HG03558 (cell line): ENCODE measurements around the gene CA11.
"Not testable (repeated sequence)": the region's sequence is repeated elsewhere in the genome, so short reads cannot be mapped to it uniquely, and the experiment has no call there.

ENCODE experiments used
- ATAC-seq: cut with Tn5 transposase; IDR thresholded peaks from one replicate; pipeline ENCODE4 v1.9.1; 2021; ENCODE audit warnings: moderate number of reproducible peaks; ENCODE audit not compliant: unreplicated experiment; ENCODE audit errors: extremely low read depth

The CA11 gene

GRCh38 chr19:48670699-48671445 lies 24.9 kb upstream of the CA11 start:
- ATAC-seq: no peak

DNA sequence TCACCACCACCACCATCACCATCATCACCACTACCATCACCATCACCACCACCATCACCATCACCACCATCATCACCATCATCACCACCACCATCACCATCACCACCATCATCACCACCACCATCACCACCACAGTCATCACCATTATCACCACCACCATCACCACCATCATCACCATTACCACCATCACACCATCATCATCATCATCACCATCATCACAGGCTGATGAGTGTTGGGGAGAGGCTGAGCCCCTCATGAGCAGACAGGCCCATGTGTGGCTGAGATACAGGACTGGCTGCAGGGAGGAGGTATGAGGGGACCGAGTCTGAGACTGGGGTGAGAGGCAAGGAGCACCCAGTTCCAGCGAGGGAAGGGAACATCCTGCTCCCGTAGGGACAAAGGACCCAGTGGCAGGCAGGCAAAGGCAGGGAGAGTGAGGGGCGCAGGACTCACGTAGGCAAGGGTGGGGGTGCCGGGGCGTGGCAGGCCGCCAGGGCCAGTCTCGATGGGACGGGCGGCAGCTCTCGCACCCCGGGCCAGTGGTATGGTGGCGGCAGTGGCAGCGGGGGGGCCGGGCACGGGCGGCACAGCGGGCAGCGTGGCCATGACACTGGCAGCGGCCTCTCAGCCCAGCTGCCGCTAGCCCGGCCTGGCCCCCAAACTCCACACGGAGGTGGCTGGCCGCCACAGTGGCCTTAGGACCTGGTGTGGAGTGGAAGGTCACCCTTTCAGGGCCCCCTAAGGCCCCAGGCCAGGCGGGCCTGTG lies 24.1 kb upstream of the CA11 start:
- ATAC-seq: no peak

- ATAC-seq: no peak
Observed at GRCh38 chr19:48668761-48669160, 22.8 kb upstream of the CA11 start.

GRCh38 chr19:48668332-48668731 lies 22.3 kb upstream of the CA11 start:
- ATAC-seq: no peak

DNA sequence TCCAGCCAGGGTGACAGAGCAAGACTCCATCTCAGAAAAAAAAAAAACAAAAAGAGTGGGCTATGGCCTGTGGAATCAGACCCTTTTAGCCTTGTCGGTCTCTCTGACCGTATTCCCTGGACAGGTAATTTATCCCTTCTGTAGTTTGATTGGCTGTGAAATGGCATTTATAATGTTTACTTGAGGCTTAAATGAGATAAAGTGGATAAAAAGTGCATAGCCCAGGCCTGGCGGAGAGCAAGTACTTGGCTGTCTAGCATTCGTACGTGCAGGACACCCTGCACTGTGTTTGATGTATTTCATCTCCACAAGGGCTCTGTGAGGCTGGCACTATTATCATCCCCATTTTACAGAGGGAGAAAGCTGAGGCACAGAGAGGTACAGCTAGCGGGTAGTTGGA lies 19.8 kb upstream of the CA11 start:
- no peak for ATAC-seq

DNA sequence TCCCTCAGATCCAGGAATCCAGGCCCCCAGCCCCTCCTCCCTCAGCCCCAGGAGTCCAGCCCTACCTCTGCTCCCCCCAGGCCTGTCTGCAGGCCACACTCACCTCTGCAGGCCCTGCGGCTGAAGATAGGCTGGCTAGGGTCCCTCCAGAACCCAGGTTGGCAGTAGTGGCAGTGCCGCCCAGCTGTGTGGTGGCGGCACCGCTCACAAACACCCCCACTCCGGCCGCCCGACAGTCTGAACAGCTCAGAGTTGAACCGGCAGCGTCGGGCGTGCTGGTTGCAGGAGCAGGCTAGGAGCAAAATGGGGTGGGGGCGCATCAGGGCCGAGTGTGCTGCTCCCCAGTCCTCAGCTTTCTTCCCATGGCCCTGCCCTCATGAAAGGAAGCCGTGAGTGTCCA lies 18.5 kb upstream of the CA11 start:
- no peak for ATAC-seq

DNA sequence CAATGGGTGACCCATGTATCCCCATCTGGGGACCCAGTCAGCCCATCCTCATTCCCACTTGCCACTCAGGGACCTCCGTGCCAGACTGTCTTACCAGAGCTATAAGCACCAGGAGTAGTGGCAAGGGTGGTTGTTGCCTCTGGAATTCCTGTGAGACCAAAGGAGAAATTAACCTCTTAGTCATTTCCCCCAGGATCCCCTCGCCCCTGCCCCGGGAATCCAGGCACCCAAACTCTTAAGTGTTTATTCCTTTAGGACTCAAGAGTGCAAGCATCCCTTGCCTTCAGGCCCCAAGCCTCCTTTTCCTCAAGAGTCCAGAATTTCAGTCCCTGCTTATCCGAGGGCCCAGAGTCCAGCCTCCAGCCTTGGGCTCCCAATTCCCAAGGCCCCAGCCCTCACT lies 17.7 kb upstream of the CA11 start:
- ATAC-seq: no peak

- ATAC-seq: no peak
Observed at GRCh38 chr19:48661711-48662090, 15.7 kb upstream of the CA11 start.

DNA sequence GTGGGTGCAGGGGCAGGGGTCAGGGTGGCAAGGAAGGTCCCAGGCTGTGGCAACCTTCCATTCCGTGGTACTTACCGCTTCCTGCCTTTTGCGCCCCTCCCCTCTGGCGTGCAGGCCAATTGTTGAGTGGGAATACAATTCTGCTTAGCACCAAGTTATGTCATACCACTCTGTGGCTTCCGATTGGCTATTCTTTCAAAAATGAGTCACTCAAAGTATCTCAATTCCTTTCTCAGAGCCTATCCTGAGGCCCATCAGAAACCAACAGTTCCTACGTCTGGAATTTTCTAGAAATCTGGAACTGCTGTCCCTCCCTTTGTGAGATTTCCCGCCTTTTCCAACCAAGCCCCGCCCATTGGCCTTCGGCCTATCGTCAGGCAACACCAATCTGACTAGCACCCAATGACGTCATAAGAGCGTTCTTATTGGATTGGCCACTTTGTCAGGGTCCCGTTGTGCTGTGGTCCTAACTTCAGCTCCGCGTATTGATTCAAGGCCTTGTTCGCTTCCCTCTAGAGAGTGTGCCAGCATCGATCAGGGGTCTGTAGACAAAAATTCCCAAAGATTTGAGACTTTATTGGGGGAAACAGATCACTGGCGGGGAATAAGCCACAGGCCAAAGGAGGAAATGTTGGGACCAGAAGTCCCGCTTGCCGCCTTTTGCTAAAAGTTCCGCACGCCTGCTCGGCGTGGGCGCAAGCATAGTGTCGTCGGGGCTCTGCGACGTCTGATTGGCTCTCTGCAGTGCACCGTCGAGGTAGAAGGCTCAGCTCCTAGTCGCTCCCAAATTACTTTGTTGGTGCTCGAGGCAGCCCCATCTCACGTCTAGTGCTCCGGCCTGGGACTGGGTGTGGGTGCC lies 15.1 kb upstream of the CA11 start:
- ATAC-seq: no peak

- no peak for ATAC-seq
Observed at GRCh38 chr19:48659768-48660167, 13.8 kb upstream of the CA11 start.

- no peak for ATAC-seq
Observed at GRCh38 chr19:48658483-48658882, 12.5 kb upstream of the CA11 start.

- ATAC-seq: not testable (repeated sequence)
Observed at GRCh38 chr19:48657828-48658227, 11.8 kb upstream of the CA11 start.

DNA sequence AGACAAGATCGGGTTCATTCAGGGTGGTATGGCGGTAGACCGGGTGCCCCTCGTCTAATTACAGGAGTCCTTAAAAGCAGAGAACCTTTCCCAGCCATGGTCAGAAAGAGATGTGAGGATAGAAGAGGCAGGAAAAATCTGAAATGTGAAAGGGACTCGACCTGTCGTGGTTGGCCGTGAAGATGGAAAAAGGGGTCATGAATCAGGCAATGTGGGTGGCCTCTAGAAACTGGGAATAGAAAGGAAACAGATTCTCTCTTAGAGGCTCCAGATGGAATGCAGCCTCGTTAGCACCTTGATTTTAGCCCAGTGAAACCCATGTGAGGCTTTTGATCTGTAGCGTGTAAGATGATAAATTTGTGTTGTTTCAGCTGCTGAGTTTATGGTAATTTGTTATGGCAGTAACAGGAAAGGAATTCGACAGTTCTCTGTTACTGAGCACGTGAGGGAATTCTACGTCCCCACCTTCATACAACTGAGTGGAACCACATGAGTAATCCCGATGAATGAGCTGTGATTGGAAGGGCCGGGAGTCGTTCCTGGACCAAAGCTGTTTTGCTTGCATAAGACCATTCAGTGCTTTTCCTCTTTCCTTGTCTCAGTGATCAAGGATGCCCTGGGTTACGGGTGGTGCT lies 11.0 kb upstream of the CA11 start:
- ATAC-seq: no peak

GRCh38 chr19:48654299-48655059 lies 8.5 kb upstream of the CA11 start:
- ATAC-seq: no peak

- no peak for ATAC-seq
Observed at GRCh38 chr19:48651683-48652048, 5.7 kb upstream of the CA11 start.

DNA sequence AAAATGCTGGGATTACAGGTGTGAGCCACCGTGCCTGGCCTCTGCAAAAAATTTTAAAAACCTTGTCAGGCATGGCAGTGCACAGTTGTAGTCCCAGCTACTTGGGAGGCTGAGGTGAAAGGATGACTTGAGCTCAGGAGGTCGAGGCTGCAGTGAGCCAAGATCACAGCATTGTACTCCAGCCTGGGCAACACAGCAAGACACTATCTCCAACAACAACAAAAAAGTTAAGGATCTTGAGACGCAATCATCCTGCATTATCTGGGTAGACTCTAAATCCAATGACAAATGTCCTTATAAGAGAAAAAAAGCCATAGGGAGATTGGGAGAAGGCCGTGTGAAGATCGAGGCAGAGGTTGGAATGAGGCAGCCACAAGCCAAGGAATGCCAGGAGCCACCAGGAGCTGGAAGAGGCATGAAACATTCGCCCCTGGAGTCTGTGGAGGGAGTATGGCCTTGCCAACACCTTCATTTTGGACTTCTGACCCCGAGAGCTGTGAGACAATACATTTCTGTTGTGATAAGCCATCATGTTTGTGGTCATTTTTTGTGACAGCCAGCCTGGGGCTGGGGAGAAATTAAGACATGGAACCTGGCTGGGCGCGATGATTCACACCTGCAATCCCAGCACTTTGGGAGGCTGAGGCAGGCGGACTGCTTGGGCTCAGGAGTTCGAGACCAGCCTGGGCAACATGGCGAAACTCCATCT lies 5.1 kb upstream of the CA11 start:
- no peak for ATAC-seq

GRCh38 chr19:48648134-48648533 lies 2.1 kb upstream of the CA11 start:
- no peak for ATAC-seq

GRCh38 chr19:48646722-48647216 lies 782 bp upstream of the CA11 start:
- peak; percentile 46 for ATAC-seq

- no peak for ATAC-seq
Observed at GRCh38 chr19:48645620-48646000, 377 bp downstream of the CA11 start.
